PC-9 (cell line): ENCODE measurements around the gene WAPL.

Experiments
- EZH2 ChIP-seq: fragments of 200-600 bp; sonication (generic); IDR thresholded peaks from 2 replicates; pipeline ENCODE4 v1.8.0; 2017; ENCODE audit warnings: antibody characterized with exemption, low read depth
- TF ChIP-seq, protein P1 (sequence below): fragments of 200-600 bp; sonication (generic); conservative IDR thresholded peaks from 2 replicates; pipeline ENCODE4 v1.6.1; 2017; ENCODE audit warnings: mixed run types, antibody characterized with exemption, mild to moderate bottlenecking, moderate library complexity

- TF ChIP-seq, protein P1, sequence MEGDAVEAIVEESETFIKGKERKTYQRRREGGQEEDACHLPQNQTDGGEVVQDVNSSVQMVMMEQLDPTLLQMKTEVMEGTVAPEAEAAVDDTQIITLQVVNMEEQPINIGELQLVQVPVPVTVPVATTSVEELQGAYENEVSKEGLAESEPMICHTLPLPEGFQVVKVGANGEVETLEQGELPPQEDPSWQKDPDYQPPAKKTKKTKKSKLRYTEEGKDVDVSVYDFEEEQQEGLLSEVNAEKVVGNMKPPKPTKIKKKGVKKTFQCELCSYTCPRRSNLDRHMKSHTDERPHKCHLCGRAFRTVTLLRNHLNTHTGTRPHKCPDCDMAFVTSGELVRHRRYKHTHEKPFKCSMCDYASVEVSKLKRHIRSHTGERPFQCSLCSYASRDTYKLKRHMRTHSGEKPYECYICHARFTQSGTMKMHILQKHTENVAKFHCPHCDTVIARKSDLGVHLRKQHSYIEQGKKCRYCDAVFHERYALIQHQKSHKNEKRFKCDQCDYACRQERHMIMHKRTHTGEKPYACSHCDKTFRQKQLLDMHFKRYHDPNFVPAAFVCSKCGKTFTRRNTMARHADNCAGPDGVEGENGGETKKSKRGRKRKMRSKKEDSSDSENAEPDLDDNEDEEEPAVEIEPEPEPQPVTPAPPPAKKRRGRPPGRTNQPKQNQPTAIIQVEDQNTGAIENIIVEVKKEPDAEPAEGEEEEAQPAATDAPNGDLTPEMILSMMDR, result no peak
- TF ChIP-seq EZH2, result no peak
Observed at GRCh38 chr10:86415116-86415515, 106.5 kb downstream of the WAPL start.
